ENCODE results near the gene DNER.
A peak's percentile ranks its signal among the peaks of the same experiment; 100 is the strongest.

Gene DNER

GRCh38 chr2:229586746-229587705 lies 127.3 kb downstream of the DNER start:
- H3K4me3 ChIP-seq (ENCODE audit: low read depth, low read length): no peak overlapping the region
- TF ChIP-seq, protein P1, sequence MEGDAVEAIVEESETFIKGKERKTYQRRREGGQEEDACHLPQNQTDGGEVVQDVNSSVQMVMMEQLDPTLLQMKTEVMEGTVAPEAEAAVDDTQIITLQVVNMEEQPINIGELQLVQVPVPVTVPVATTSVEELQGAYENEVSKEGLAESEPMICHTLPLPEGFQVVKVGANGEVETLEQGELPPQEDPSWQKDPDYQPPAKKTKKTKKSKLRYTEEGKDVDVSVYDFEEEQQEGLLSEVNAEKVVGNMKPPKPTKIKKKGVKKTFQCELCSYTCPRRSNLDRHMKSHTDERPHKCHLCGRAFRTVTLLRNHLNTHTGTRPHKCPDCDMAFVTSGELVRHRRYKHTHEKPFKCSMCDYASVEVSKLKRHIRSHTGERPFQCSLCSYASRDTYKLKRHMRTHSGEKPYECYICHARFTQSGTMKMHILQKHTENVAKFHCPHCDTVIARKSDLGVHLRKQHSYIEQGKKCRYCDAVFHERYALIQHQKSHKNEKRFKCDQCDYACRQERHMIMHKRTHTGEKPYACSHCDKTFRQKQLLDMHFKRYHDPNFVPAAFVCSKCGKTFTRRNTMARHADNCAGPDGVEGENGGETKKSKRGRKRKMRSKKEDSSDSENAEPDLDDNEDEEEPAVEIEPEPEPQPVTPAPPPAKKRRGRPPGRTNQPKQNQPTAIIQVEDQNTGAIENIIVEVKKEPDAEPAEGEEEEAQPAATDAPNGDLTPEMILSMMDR (IDR thresholded peaks at IDR 0.05; ENCODE audit: borderline replicate concordance, insufficient read depth, low read depth, low read length): peak; percentile 87

DNA sequence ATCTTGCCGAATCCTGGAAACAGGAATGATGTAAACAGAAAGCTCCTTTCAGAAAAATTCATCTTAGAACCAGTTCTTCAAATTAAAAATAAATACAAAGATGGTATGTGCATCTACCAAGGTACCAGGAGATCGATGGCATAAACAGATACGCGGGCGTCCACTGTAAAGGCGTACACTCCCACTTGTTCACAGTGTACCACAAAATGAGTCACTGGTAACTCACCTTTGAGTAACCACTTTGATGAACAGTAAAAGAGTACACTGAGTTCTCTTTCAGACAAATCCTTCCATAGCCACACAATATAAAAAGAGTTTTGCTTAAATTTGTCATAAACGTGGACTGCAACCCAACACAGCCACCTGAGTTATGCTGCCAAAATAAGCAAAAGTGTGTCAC lies 128.3 kb downstream of the DNER start:
- H3K4me3 ChIP-seq (ENCODE audit: low read depth, low read length): no peak overlapping the region
- TF ChIP-seq, protein P1 (IDR thresholded peaks at IDR 0.05; ENCODE audit: borderline replicate concordance, insufficient read depth, low read depth, low read length): no peak

DNA sequence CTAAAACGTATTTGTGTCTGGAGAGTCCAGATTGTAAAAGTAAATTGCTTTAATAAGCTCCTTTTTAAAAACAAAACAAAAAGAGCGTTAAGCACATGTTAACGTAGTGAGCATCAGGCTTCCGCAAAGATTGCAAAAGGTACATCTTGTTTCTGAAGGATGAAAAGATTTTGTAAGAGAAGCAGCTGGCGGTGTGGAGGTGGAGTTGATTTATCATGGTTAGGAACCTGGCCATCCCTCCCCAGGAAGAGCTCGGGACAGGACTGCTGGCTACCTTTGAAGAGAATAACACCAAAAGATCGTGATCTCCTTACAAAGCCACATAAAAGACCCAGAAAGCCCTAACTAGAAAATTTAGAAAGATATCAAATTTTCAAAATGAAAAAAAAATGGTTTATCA lies 132.2 kb downstream of the DNER start:
- no peak overlapping the region for H3K4me3 ChIP-seq (ENCODE audit: low read depth, low read length)
- TF ChIP-seq, protein P1 (IDR thresholded peaks at IDR 0.05; ENCODE audit: borderline replicate concordance, insufficient read depth, low read depth, low read length): no peak

GRCh38 chr2:229578052-229578846 lies 136.1 kb downstream of the DNER start:
- TF ChIP-seq, protein P1 (IDR thresholded peaks at IDR 0.05; ENCODE audit: borderline replicate concordance, insufficient read depth, low read depth, low read length): no peak
- H3K4me3 ChIP-seq (ENCODE audit: low read depth, low read length): no peak overlapping the region

- TF ChIP-seq, protein P1 (IDR thresholded peaks at IDR 0.05; ENCODE audit: borderline replicate concordance, insufficient read depth, low read depth, low read length): no peak
- no peak overlapping the region for H3K4me3 ChIP-seq (ENCODE audit: low read depth, low read length)
These were observed 138.6 kb downstream of the DNER start for GRCh38 chr2:229575569-229576315.

GRCh38 chr2:229572507-229573271 lies 141.7 kb downstream of the DNER start:
- no peak overlapping the region for H3K4me3 ChIP-seq (ENCODE audit: low read depth, low read length)
- TF ChIP-seq, protein P1 (IDR thresholded peaks at IDR 0.05; ENCODE audit: borderline replicate concordance, insufficient read depth, low read depth, low read length): no peak
